ENCODE data around the gene IYD. TPM values are rescaled to one million over a fixed set of nuclear protein-coding genes. Genes with fewer than 3 reads are reported as not detected.

The IYD gene
- total and polyA plus RNA-seq, 4 donors: 0.26 to 1.9 (median 0.77) TPM

- ATAC-seq (ENCODE audit: insufficient read depth, low FRiP score) (peak; percentile 56), DNase-seq (peak; percentile 79 to 87 (median 80))
- 5 to 6% methylated on average over 23 of the region's 23 CpGs for WGBS, 2 donors
- peak; percentile 28 for TF ChIP-seq CTCF (IDR thresholded peaks at IDR 0.05; ENCODE audit: control extremely low read depth, extremely low read depth)
- H3K9me3 ChIP-seq (ENCODE audit: control insufficient read depth in 4 of 4, insufficient read depth in 3 of 4, low read length in 3 of 4): no peaks in the 10 kb centered on the region
- H3K9ac ChIP-seq (ENCODE audit: insufficient read depth in 1 of 2, low read length in 2 of 2): peak overlapping the region in 1 of 2 donors; percentile 39
- no peaks in the 10 kb centered on the region for H3K27me3 ChIP-seq (ENCODE audit: control insufficient read depth in 3 of 3, insufficient read depth in 3 of 3, low read length in 2 of 3)
- no peaks in the 10 kb centered on the region for H3K36me3 ChIP-seq (ENCODE audit: control insufficient read depth in 4 of 4, insufficient read depth in 4 of 4, low read length in 4 of 4)
- H3K27ac ChIP-seq (ENCODE audit: low read depth in 1 of 2, low read length in 1 of 2): peak overlapping the region; percentile 69 to 81
- no peak overlapping the region for H3K4me3 ChIP-seq
- H3K4me1 ChIP-seq (ENCODE audit: control insufficient read depth in 5 of 5, insufficient read depth in 5 of 5, low read length in 5 of 5): peaks cover 0 to 14% (median 0%) of the 10 kb centered on the region in 5 donors
These were observed 50.2 kb downstream of the IYD start for GRCh38 chr6:150418827-150419594.

GRCh38 chr6:150420428-150420827 lies 51.6 kb downstream of the IYD start:
- ATAC-seq (ENCODE audit: insufficient read depth, low FRiP score): no peak

GRCh38 chr6:150420926-150421325 lies 52.1 kb downstream of the IYD start:
- DNase-seq (no peak), ATAC-seq (ENCODE audit: insufficient read depth, low FRiP score) (no peak)
- Histone ChIP-seq H3K4me3 (no peak overlapping the region), H3K4me1 (ENCODE audit: control insufficient read depth in 5 of 5, insufficient read depth in 5 of 5, low read length in 5 of 5) (peaks cover 0 to 18% (median 0%) of the 10 kb centered on the region in 5 donors), H3K27me3 (ENCODE audit: control insufficient read depth in 3 of 3, insufficient read depth in 3 of 3, low read length in 2 of 3) (no peaks in the 10 kb centered on the region), H3K36me3 (ENCODE audit: control insufficient read depth in 4 of 4, insufficient read depth in 4 of 4, low read length in 4 of 4) (no peaks in the 10 kb centered on the region), H3K9ac (ENCODE audit: insufficient read depth in 1 of 2, low read length in 2 of 2) (no peak overlapping the region), H3K9me3 (ENCODE audit: control insufficient read depth in 4 of 4, insufficient read depth in 3 of 4, low read length in 3 of 4) (no peaks in the 10 kb centered on the region), H3K27ac (ENCODE audit: low read depth in 1 of 2, low read length in 1 of 2) (no peak overlapping the region)
- no peak for TF ChIP-seq CTCF (IDR thresholded peaks at IDR 0.05; ENCODE audit: control extremely low read depth, extremely low read depth)
- WGBS, 2 donors: 79 to 86% methylated on average over 3 of the region's 3 CpGs

More at GRCh38 chr6:150420428-150420827, 51.6 kb downstream of the IYD start:
- no peak for TF ChIP-seq CTCF (IDR thresholded peaks at IDR 0.05; ENCODE audit: control extremely low read depth, extremely low read depth)
- Histone ChIP-seq H3K4me1 (ENCODE audit: control insufficient read depth in 5 of 5, insufficient read depth in 5 of 5, low read length in 5 of 5) (peaks cover 0 to 14% (median 0%) of the 10 kb centered on the region in 5 donors), H3K4me3 (no peak overlapping the region), H3K27ac (ENCODE audit: low read depth in 1 of 2, low read length in 1 of 2) (no peak overlapping the region), H3K9ac (ENCODE audit: insufficient read depth in 1 of 2, low read length in 2 of 2) (no peak overlapping the region), H3K36me3 (ENCODE audit: control insufficient read depth in 4 of 4, insufficient read depth in 4 of 4, low read length in 4 of 4) (no peaks in the 10 kb centered on the region), H3K27me3 (ENCODE audit: control insufficient read depth in 3 of 3, insufficient read depth in 3 of 3, low read length in 2 of 3) (no peaks in the 10 kb centered on the region), H3K9me3 (ENCODE audit: control insufficient read depth in 4 of 4, insufficient read depth in 3 of 4, low read length in 3 of 4) (no peaks in the 10 kb centered on the region)
- WGBS, 2 donors: 95 to 97% methylated on average over 2 of the region's 2 CpGs
- no peak for DNase-seq

Data from lung (tissue), 12 donors.